GM21825 (cell line): ENCODE measurements around the gene CDK8.

ENCODE experiments used
- ATAC-seq: cut with Tn5 transposase; IDR thresholded peaks from one replicate; pipeline ENCODE4 v1.9.1; 2021; ENCODE audit warnings: mild to moderate bottlenecking, moderate library complexity; ENCODE audit not compliant: unreplicated experiment

CDK8 gene

GRCh38 chr13:26435171-26435570 is 181.2 kb downstream of the CDK8 start:
- ATAC-seq: no peak

DNA sequence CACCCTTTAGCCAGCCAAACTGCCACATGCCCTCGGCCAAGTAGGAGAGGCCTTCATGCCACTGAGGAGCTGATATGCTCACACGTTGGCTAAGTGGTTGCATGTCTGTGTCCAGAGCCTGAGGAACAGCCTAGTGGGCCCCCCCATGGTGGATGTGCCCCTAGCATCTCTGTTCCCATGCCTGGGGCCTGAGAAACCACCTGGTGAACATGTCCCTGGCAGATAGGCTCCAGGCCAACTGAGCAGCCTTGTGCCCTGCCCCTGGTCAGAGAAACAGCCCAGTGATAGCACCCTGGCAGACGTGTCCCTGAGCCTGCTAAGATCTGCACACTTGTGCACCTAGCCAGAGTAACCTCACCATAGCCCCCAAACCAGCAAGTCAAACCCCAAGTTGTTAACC is 181.7 kb downstream of the CDK8 start:
- ATAC-seq: no peak

DNA sequence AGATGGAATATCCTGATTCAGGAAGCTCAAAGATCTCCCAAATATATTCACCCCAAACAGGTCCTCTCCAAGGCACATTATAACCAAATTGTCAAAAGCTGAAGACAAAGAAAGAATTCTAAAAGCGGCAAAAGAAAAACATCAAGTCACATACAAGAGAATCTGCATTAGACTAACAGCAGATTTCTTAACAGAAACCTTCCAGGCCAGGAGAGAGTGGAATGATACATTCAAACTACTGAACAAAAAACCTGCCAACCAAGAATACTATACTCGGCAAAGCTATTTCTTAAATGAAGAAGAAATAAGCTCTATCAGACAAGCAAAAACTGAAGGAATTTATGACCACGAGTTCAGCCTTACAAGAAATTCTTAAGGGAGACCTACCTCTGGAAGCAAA is 183.0 kb downstream of the CDK8 start:
- no peak for ATAC-seq

- ATAC-seq: no peak
These were observed 186.2 kb downstream of the CDK8 start for GRCh38 chr13:26440111-26440510.

- ATAC-seq: no peak
These were observed 187.5 kb downstream of the CDK8 start for GRCh38 chr13:26441476-26441875.

- no peak for ATAC-seq
These were observed 188.6 kb downstream of the CDK8 start for GRCh38 chr13:26442541-26442940.

DNA sequence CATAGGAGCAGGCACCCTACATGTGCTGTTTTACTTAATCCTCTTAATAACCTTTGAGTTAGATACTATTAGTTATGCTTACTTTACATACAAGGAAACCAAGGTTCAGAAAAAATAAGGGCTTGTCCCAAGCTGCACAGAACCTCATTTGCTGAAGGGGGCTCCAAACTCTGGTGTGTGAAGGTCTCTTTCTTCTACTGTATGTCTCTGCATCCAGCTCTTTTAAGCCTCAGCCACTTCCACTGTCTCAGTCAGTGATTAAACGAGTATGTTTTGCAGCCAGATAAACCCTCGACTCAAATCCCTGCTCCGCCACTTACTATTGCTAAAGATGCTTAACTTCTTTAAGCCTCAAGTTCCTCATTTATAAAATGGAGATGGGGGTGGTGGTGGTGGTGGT is 191.2 kb downstream of the CDK8 start:
- no peak for ATAC-seq

DNA sequence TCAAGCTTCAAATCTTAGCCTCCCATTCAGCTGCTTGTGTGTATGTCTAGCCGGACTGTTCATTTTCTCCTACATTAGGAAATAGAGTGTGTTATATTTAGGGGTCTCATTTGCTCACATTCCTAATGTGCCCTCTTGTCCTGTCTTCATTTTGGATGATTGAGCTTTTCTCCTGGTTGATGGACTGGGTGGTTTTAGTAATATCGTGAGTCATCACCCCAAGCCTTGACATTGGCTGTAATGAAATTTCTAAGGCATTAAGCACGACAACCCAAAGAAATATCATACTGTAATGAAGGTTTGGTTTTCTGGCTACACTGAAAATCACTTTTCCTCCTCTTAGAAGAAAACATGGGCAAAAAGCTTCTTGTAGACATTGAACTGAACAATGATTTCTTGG is 192.8 kb downstream of the CDK8 start:
- ATAC-seq: no peak

- ATAC-seq: no peak
These were observed 194.1 kb downstream of the CDK8 start for GRCh38 chr13:26448032-26448431.

DNA sequence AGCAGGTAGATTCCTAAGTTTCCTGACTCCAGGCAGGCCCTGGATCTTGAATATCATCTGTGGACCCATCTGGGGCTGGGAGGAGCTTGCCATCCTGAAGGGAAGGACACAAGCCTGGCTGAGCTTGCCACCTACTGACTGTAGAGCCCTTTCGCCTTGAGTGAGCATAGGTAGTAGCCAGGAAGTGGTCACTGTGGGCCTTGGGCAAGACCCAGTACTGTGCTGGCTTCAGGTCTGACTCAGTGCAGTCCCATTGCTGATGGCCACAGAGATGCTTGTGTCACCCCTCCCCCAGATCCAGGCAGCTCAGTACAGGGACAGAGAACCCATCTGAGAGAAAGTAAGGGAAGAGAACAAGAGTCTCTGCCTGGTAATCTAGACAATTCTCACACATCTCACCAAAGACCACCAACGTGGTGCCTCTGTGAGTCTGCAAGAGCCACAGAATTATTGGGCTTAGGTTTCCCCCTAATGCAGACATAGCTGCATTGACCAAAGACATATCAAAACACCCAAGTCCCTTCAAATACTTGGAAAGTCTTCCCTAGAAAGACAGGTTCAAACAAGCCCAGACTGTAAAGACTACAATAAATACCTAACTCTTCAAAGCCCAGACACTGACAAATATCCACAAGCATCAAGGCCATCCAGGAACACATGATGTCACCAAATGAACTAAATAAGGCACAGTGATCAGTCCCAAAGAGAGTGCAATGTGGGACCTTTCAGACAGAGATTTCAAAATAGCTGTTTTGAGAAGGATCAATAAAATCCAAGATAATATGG is 195.3 kb downstream of the CDK8 start:
- ATAC-seq: no peak
